VCaP (cell line): ENCODE data around the gene DNAJC15.

Source experiments
- H3K27ac ChIP-seq: fragments of 450-650 bp; 2 replicates; pipeline ENCODE4 v1.5.1; 2017
- TF ChIP-seq, protein P1 (sequence below): fragments of 450-650 bp; conservative IDR thresholded peaks from 2 replicates; pipeline ENCODE4 v1.5.1; 2017; ENCODE audit warnings: mild to moderate bottlenecking, moderate library complexity

Gene DNAJC15

DNA sequence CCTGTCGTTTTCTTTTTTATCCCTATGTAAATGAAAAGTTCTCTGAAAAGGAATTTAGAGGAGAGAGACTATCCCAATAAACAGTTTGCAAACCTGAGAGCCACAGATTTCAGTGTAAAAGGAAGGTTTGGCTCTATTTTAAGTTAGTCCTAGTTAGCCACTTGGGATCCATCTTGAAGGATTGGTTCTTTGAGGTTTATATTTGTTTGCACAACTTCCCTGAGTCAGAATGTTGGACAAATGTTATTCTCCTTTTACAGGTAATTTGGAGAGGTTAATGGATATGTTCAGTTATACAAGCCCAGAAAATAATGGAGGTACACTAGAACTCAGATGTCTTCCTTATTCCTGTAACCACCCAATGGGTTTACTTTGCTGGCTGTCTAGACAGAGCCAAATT is 2.6 kb upstream of the DNAJC15 start:
- TF ChIP-seq, protein P1, sequence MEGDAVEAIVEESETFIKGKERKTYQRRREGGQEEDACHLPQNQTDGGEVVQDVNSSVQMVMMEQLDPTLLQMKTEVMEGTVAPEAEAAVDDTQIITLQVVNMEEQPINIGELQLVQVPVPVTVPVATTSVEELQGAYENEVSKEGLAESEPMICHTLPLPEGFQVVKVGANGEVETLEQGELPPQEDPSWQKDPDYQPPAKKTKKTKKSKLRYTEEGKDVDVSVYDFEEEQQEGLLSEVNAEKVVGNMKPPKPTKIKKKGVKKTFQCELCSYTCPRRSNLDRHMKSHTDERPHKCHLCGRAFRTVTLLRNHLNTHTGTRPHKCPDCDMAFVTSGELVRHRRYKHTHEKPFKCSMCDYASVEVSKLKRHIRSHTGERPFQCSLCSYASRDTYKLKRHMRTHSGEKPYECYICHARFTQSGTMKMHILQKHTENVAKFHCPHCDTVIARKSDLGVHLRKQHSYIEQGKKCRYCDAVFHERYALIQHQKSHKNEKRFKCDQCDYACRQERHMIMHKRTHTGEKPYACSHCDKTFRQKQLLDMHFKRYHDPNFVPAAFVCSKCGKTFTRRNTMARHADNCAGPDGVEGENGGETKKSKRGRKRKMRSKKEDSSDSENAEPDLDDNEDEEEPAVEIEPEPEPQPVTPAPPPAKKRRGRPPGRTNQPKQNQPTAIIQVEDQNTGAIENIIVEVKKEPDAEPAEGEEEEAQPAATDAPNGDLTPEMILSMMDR, result no peak
- H3K27ac ChIP-seq, result no peak overlapping the region

GRCh38 chr13:43021926-43022670 is 1.3 kb upstream of the DNAJC15 start:
- TF ChIP-seq, protein P1, result no peak

GRCh38 chr13:43022934-43023288 is 475 bp upstream of the DNAJC15 start:
- TF ChIP-seq, protein P1, result no peak
- H3K27ac ChIP-seq, result no peak overlapping the region

More at GRCh38 chr13:43021926-43022670, 1.3 kb upstream of the DNAJC15 start:
- no peak overlapping the region for H3K27ac ChIP-seq

DNA sequence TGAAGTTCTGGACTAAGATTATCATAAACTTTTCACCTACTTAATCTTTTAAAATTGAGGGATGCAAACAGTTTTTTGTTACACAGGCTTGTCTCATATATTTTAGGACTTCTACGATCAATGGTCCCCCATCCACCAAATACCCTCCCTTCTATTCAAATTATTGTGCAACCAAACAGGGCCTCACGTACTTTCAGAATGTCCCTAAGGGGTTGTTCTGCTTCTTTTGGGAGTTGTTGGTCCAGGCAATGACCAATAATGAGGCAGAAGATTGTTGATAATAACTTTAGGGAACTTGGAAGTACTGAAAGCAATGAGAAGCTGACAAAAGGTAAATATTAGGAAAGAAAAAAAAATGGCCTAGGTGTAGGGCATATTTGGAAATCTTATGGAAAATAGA is 2.9 kb downstream of the DNAJC15 start:
- no peak overlapping the region for H3K27ac ChIP-seq

GRCh38 chr13:43030548-43030947 is 7.2 kb downstream of the DNAJC15 start:
- H3K27ac ChIP-seq, result no peak overlapping the region

More for the DNA sequence above, 2.9 kb downstream of the DNAJC15 start:
- TF ChIP-seq, protein P1, result no peak

DNA sequence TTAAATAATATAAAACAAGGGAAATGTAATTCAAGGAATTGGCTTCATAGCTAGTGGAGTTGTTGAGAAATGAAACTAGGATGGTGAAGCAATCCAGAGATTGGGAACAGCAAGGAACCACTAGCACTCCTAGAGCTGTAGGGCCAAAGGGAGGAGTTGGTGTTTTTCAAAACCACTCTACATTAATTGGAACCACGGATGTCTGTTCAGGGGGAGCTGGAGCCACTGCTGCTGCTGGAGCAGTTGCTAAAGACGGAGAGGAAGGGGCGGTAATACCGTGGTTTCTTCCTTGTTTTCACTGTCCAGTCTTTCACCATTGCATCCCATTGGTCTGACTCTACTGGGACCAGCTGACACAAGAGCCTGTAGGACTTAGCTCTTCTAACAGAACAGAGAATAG is 8.5 kb downstream of the DNAJC15 start:
- H3K27ac ChIP-seq, result no peak overlapping the region
- TF ChIP-seq, protein P1, result no peak

More at GRCh38 chr13:43030548-43030947, 7.2 kb downstream of the DNAJC15 start:
- TF ChIP-seq, protein P1, result no peak

GRCh38 chr13:43033038-43033437 is 9.7 kb downstream of the DNAJC15 start:
- H3K27ac ChIP-seq, result no peak overlapping the region
- TF ChIP-seq, protein P1, result no peak
